Stimulated activated CD4-positive, alpha-beta T cell treated with anti-CD3 and anti-CD28 coated beads, Interleukin-15, amount 100 ng/mL, for 1 hour (primary cell): ENCODE data around the gene TBC1D3.
"Not testable (repeated sequence)": the region's sequence is repeated elsewhere in the genome, so short reads cannot be mapped to it uniquely, and the experiment has no call there.

Source experiments
- DNase-seq, 2 donors: peaks; one replicate each; pipeline ENCODE4 v3.0.0-alpha.2; 2020; ENCODE audit warnings: low read depth in 1 of 2, low spot score in 1 of 2

TBC1D3 gene

GRCh38 chr17:38192455-38192854 lies at the start of gene TBC1D3:
TSS of gene TBC1D3 (minus strand) at chr17:38192555. CDS start at chr17:38191029, 1,526 bp downstream.
- not testable (repeated sequence) for DNase-seq

GRCh38 chr17:38232790-38233189 lies 40.4 kb upstream of the TBC1D3 start:
- not testable (repeated sequence) for DNase-seq

- not testable (repeated sequence) for DNase-seq
Observed at GRCh38 chr17:38225844-38226495, 33.6 kb upstream of the TBC1D3 start.

- DNase-seq, result not testable (repeated sequence)
Observed at GRCh38 chr17:38220867-38221266, 28.5 kb upstream of the TBC1D3 start.

GRCh38 chr17:38200271-38200670 lies 7.9 kb upstream of the TBC1D3 start:
- not testable (repeated sequence) for DNase-seq

GRCh38 chr17:38134860-38135259 lies 57.5 kb downstream of the TBC1D3 start:
- not testable (repeated sequence) for DNase-seq
